Stomach (tissue), 9 donors: ENCODE data around the gene WWOX. TPM values are rescaled to one million over a fixed set of nuclear protein-coding genes. Genes with fewer than 3 reads are reported as not detected.

Experiments
- DNase-seq, 2 donors: peaks; one replicate each; pipeline versions ENCODE4 v3.0.0 to v3.0.0-alpha.2; 2013 to 2019
- H3K27ac ChIP-seq, 5 donors: fragments of 200-600 bp in 4 of 5; sonication (generic) in 4 of 5; one replicate each; pipeline ENCODE4 v1.5.1; 2013 to 2019; ENCODE audit warnings: mild to moderate bottlenecking in 1 of 5, moderate library complexity in 1 of 5
- H3K27me3 ChIP-seq, 3 donors: fragments of 200-600 bp; sonication (generic); one replicate each; pipeline ENCODE4 v1.5.1; 2017 to 2019; ENCODE audit warnings: mixed run types in 1 of 3
- H3K36me3 ChIP-seq, 4 donors: fragments of 200-600 bp; sonication (generic); 1 replicate in 3 of 4; 2 replicates in 1 of 4; pipeline ENCODE4 v1.5.1; 2016 to 2019
- H3K4me1 ChIP-seq, 4 donors: fragments of 200-600 bp; sonication (generic); one replicate each; pipeline ENCODE4 v1.5.1; 2016 to 2019
- H3K4me3 ChIP-seq, 4 donors: fragments of 200-600 bp; sonication (generic) in 3 of 4; one replicate each; pipeline ENCODE4 v1.5.1; 2016 to 2019; ENCODE audit warnings: mild to moderate bottlenecking in 1 of 4
- H3K9me3 ChIP-seq, 4 donors: fragments of 200-600 bp; sonication (generic); one replicate each; pipeline ENCODE4 v1.5.1; 2016 to 2019
- CTCF ChIP-seq, 7 experiments: fragments of 450-650 bp in 4 of 7; fragments of 200-600 bp in 3 of 7; sonication (generic) in 3 of 7; IDR thresholded peaks; one replicate each; pipeline ENCODE4 v1.5.1; 2016 to 2019; ENCODE audit warnings: antibody characterized with exemption in 7 of 7, control low read depth in 2 of 7, mild to moderate bottlenecking in 1 of 7
- EP300 ChIP-seq: sonication (generic); formaldehyde crosslinking; IDR thresholded peaks from one replicate; pipeline ENCODE4 v1.6.1; 2017; ENCODE audit warnings: antibody characterized with exemption
- POLR2A ChIP-seq, 4 donors: fragments of 450-650 bp; IDR thresholded peaks; one replicate each; pipeline ENCODE4 v1.6.1; 2016; ENCODE audit warnings: antibody characterized with exemption in 4 of 4, control low read depth in 2 of 4, mild to moderate bottlenecking in 1 of 4, moderate library complexity in 1 of 4
- POLR2AphosphoS5 ChIP-seq, 3 donors: sonication (generic); formaldehyde crosslinking; IDR thresholded peaks; one replicate each; pipeline ENCODE4 v1.6.1; 2016; ENCODE audit warnings: antibody characterized with exemption in 3 of 3
- WGBS, 5 donors: extraction: QIAGEN DNeasy Blood & Tissue Kit in 3 of 5; methylation state at CpG; one replicate each; pipeline versions ENCODE4 v1.1.5 to v1.1.7; 2013 to 2018; 5-methylcytosine and 5-hydroxymethylcytosine counted together
- intact Hi-C: fragments of 100-400 bp; cut with DNase I; formaldehyde crosslinking; loops from one replicate; pipeline ENCODE4 v1.15.1; 2023; ENCODE audit warnings: low total_unique reads
- polyA plus RNA-seq, 3 donors: library from polyadenylated mRNA; stranded (reverse); fragments of 200-250 nt; gene quantifications; one replicate each; pipeline ENCODE4 v1.2.3, GENCODE V29; 2013
- total RNA-seq, 5 donors: library from RNA; depleted of rRNA; stranded (reverse); fragments of >200 nt; gene quantifications; one replicate each; pipeline versions ENCODE4 v1.1.0 to v1.2.3, GENCODE V29; 2014 to 2016
- donor health status: healthy with polysubstance abuse.
- donor health status: Bipolar disorder and iron deficiency.
- donor health status: healthy.

WWOX gene
- total and polyA plus RNA-seq, 8 donors: 7.7 to 129 (median 48.7) TPM

DNA sequence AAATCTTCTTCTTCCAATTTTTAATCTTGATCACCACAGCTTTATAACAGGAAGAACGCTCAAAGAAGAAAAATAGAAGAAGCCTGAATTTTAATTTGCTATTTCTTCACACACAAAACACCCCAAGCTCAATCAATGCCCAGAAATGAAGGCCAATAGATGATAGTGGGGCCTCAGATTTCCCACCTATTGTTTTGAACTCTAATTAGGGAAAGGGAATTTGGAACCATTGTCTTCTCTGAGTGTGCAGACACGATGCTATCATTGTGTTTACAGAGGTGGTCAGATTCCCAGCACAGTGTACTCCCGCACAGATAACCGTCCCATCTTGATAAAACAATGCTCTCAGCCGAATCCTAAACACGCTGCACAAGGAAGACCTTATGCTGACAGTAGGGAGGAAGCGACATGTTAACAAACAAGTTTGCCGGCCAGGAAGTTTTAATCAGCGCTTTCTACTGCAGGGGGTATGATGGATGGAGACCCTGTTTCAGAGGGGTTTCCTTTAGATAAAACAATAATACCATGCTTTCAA, 816.4 kb downstream of the WWOX start:
- Histone ChIP-seq H3K27ac (no peak overlapping the region), H3K27me3 (no peaks in the 10 kb centered on the region), H3K9me3 (no peaks in the 10 kb centered on the region), H3K36me3 (no peaks in the 10 kb centered on the region), H3K4me3 (no peak overlapping the region), H3K4me1 (peaks cover 0 to 4% (median 0%) of the 10 kb centered on the region in 4 donors)
- DNase-seq: no peak
- TF ChIP-seq EP300 (no peak), CTCF (IDR thresholded peaks at IDR 0.05) (no peak), POLR2AphosphoS5 (IDR thresholded peaks at IDR 0.05) (no peak), POLR2A (IDR thresholded peaks at IDR 0.05) (no peak)
- WGBS, 5 donors: 61 to 66% (median 62%) methylated on average over 9 of the region's 9 CpGs
- intact Hi-C loops: no loop called here

DNA sequence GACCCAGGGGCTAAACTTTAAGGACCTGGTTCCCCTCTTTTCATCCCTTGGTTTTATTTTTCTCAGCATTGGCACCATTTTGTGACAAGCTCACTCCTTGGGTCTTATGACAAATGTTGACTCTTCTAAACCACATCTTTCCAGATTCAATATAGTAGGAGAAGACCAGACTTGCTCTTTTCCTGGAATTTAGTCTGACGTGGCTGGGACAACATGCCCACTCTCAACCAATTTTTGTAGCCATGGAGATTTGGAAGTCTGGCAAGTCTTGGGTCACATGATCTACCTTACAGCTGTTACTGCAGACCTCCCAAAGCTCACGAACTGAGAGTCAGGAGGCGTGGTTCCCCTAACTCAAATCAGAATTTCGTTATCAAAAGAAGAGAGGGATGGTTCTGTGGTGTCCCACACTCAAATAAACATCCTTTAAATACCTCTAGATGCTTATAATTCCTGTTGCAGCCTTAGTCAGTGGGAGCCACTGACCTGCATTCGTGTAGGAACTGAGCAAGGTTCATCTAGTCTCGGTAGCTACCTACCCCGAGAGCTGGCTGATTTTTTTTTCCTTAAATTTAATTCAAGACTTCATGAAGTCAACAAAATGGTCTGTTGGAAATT, 817.6 kb downstream of the WWOX start:
- peaks cover 0 to 9% (median 3%) of the 10 kb centered on the region in 4 donors for H3K9me3 ChIP-seq
- no peak for TF ChIP-seq CTCF (IDR thresholded peaks at IDR 0.05)
- H3K27ac ChIP-seq: no peak overlapping the region
- WGBS, 5 donors: 80 to 84% (median 82%) methylated on average over 7 of the region's 7 CpGs
- DNase-seq: no peak
- no peaks in the 10 kb centered on the region for H3K27me3 ChIP-seq
- no peak overlapping the region for H3K4me3 ChIP-seq
- H3K4me1 ChIP-seq: peaks cover 0 to 4% (median 0%) of the 10 kb centered on the region in 4 donors
- intact Hi-C loops: no loop called here
- no peaks in the 10 kb centered on the region for H3K36me3 ChIP-seq

DNA sequence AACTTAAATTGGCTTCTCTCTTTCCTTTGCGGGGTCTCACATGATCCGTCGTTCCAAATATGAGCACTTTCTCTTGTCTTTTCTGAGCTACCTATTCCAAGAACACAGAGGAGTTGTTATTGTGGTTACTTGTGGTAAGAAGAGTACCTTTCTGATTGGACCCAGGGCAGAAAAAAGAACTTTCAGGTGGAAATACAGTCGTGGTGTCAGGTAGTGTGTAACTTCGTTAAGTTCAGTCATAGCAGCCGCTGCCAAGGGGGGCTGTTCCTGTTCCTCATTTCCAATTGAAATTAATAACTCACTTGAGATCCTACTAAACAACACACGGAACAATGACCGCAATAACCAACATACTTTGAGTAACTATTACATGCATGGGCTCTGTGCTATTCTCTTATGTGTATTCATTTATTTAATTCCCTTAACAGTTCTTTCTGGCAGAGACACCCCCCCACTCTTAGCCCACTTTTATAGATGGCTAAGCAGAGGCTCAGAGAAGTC, 819.4 kb downstream of the WWOX start:
- Histone ChIP-seq H3K4me3 (no peak overlapping the region), H3K27me3 (no peaks in the 10 kb centered on the region), H3K9me3 (peaks cover 0 to 13% (median 6%) of the 10 kb centered on the region in 4 donors), H3K36me3 (no peaks in the 10 kb centered on the region), H3K27ac (no peak overlapping the region), H3K4me1 (peaks cover 0 to 4% (median 0%) of the 10 kb centered on the region in 4 donors)
- TF ChIP-seq POLR2A (IDR thresholded peaks at IDR 0.05): no peak
- TF ChIP-seq POLR2AphosphoS5 (IDR thresholded peaks at IDR 0.05): no peak
- no peak for TF ChIP-seq CTCF (IDR thresholded peaks at IDR 0.05)
- no peak for TF ChIP-seq EP300
- DNase-seq: no peak
- 89 to 96% (median 91%) methylated on average over 8 of the region's 8 CpGs for WGBS, 5 donors
- intact Hi-C loops: no loop called here

- TF ChIP-seq EP300 (no peak), CTCF (IDR thresholded peaks at IDR 0.05) (no peak), POLR2A (IDR thresholded peaks at IDR 0.05) (no peak), POLR2AphosphoS5 (IDR thresholded peaks at IDR 0.05) (no peak)
- no peak for DNase-seq
- no peak overlapping the region for H3K4me3 ChIP-seq
- H3K4me1 ChIP-seq: peaks cover 0 to 4% (median 0%) of the 10 kb centered on the region in 4 donors
- no peaks in the 10 kb centered on the region for H3K27me3 ChIP-seq
- H3K9me3 ChIP-seq: peaks cover 0 to 13% (median 6%) of the 10 kb centered on the region in 4 donors
- H3K27ac ChIP-seq: no peak overlapping the region
- intact Hi-C loops: no loop called here
- 73 to 86% (median 76%) methylated on average over 8 of the region's 8 CpGs for WGBS, 5 donors
- no peaks in the 10 kb centered on the region for H3K36me3 ChIP-seq
Observed at GRCh38 chr16:78919852-78920251, 820.4 kb downstream of the WWOX start.
